B cell (primary cell): ENCODE results near the gene ST6GAL1. TPM values are rescaled to one million over a fixed set of nuclear protein-coding genes. Genes with fewer than 3 reads are reported as not detected.

ENCODE experiments used
- ATAC-seq: fragments of 200-7000 bp; cut with Tn5 transposase; one replicate; pipeline ENCODE4 v1.10.0; 2021; ENCODE audit warnings: low read depth, mild to moderate bottlenecking, moderate number of reproducible peaks, moderate library complexity
- CTCF ChIA-PET: fragments of 350-600 bp; sonication (Branson Sonifier 250); formaldehyde crosslinking; loops from one replicate; lab custom pipeline; 2021; ENCODE audit warnings: antibody characterized with exemption, inconsistent platforms; lab: Charles Lee
- POLR2A ChIA-PET: fragments of 350-600 bp; sonication (Branson Sonifier 250); formaldehyde crosslinking; loops from one replicate; lab custom pipeline; 2021; ENCODE audit warnings: antibody characterized with exemption; lab: Charles Lee
- DNase-seq: peaks from one replicate; pipeline ENCODE4 v3.0.0; 2013
- H2AFZ ChIP-seq: 2 replicates; pipeline ENCODE4 v1.6.1; 2012; ENCODE audit warnings: mild to moderate bottlenecking, low read depth, low read length; ENCODE audit not compliant: insufficient read depth, poor library complexity, severe bottlenecking
- H3K27ac ChIP-seq, 2 donors: 1 replicate in 1 of 2; 2 replicates in 1 of 2; pipeline ENCODE4 v1.5.1; 2012 to 2013; ENCODE audit warnings: low read length in 2 of 2, mild to moderate bottlenecking in 2 of 2, moderate library complexity in 1 of 2
- H3K27me3 ChIP-seq, 4 experiments: fragments of 200-600 bp in 1 of 4; sonication (generic) in 1 of 4; replicated peaks in 1 of 4; 1 replicate in 2 of 4; 2 replicates in 2 of 4; pipeline versions ENCODE4 v1.6.1 to v1.7.0; 2013 to 2016; ENCODE audit warnings: low read length in 3 of 4, mild to moderate bottlenecking in 2 of 4, mixed read lengths in 1 of 4, moderate library complexity in 1 of 4; ENCODE audit not compliant: insufficient read depth in 4 of 4, control insufficient read depth in 3 of 4; ENCODE audit errors: control extremely low read depth in 1 of 4
- H3K36me3 ChIP-seq, 2 experiments: replicated peaks in 1 of 2; 1 replicate in 1 of 2; 2 replicates in 1 of 2; pipeline versions ENCODE4 v1.6.1 to v1.7.1; 2013; ENCODE audit warnings: low read length in 1 of 2; ENCODE audit not compliant: insufficient read depth in 2 of 2, control insufficient read depth in 1 of 2; ENCODE audit errors: control extremely low read depth in 1 of 2, extremely low read depth in 1 of 2
- H3K4me1 ChIP-seq, 2 donors: fragments of 200-600 bp in 1 of 2; sonication (generic) in 1 of 2; 1 replicate in 1 of 2; 2 replicates in 1 of 2; pipeline versions ENCODE4 v1.5.1 to v1.6.1; 2013 to 2017; ENCODE audit warnings: low read length in 2 of 2; ENCODE audit not compliant: control insufficient read depth in 2 of 2, insufficient read depth in 2 of 2
- H3K4me2 ChIP-seq: replicated peaks from 2 replicates; pipeline ENCODE3; 2012; ENCODE audit warnings: mild to moderate bottlenecking, low read depth, low read length; ENCODE audit not compliant: poor library complexity, severe bottlenecking
- H3K4me3 ChIP-seq, 5 experiments: fragments of 200-600 bp in 1 of 5; sonication (generic) in 1 of 5; 1 replicate in 3 of 5; 2 replicates in 2 of 5; pipeline versions ENCODE4 v1.5.1 to v1.7.0; 2011 to 2016; ENCODE audit warnings: low read length in 4 of 5, mild to moderate bottlenecking in 4 of 5, low read depth in 2 of 5, control low read depth in 1 of 5, moderate library complexity in 1 of 5; ENCODE audit not compliant: insufficient read depth in 1 of 5; ENCODE audit errors: control extremely low read depth in 1 of 5, extremely low read depth in 1 of 5
- H3K79me2 ChIP-seq: fragments of 200-600 bp; sonication (generic); one replicate; pipeline ENCODE4 v1.6.0; 2016; ENCODE audit warnings: low read length; ENCODE audit not compliant: control insufficient read depth, insufficient read depth
- H3K9ac ChIP-seq: fragments of 200-600 bp; sonication (generic); 2 replicates; pipeline ENCODE4 v1.6.1; 2017; ENCODE audit warnings: mild to moderate bottlenecking, low read length, moderate library complexity
- H3K9me3 ChIP-seq, 3 donors: one replicate each; pipeline versions ENCODE4 v1.6.1 to v1.7.1; 2013; ENCODE audit warnings: low read length in 2 of 3; ENCODE audit not compliant: control insufficient read depth in 2 of 3, insufficient read depth in 1 of 3; ENCODE audit errors: control extremely low read depth in 1 of 3
- H4K20me1 ChIP-seq: 2 replicates; pipeline ENCODE4 v1.6.0; 2012; ENCODE audit warnings: mild to moderate bottlenecking, low read length; ENCODE audit not compliant: insufficient read depth, control insufficient read depth, poor library complexity, severe bottlenecking
- H3K27ac Mint-ChIP-seq: one replicate; pipeline ENCODE4 v1.8.0; 2021; ENCODE audit warnings: mixed read lengths
- H3K27me3 Mint-ChIP-seq: one replicate; pipeline ENCODE4 v1.8.0; 2021; ENCODE audit warnings: mixed read lengths
- H3K4me1 Mint-ChIP-seq: one replicate; pipeline ENCODE4 v1.8.0; 2021; ENCODE audit warnings: mixed read lengths
- H3K4me3 Mint-ChIP-seq: one replicate; pipeline ENCODE4 v1.8.0; 2021; ENCODE audit warnings: mixed read lengths
- H3K9me3 Mint-ChIP-seq: one replicate; pipeline ENCODE4 v1.8.0; 2022; ENCODE audit warnings: mixed read lengths; ENCODE audit not compliant: insufficient read depth
- EZH2 ChIP-seq: IDR thresholded peaks from 2 replicates; pipeline ENCODE4 v1.6.1; 2012; ENCODE audit warnings: borderline replicate concordance, low read depth, mild to moderate bottlenecking, moderate library complexity, low read length; ENCODE audit not compliant: insufficient read depth, poor library complexity, severe bottlenecking
- WGBS: methylation state at CpG from one replicate; pipeline ENCODE4 v1.1.5; 2013; ENCODE audit warnings: missing lambda C conversion rate; ENCODE audit not compliant: insufficient coverage; 5-methylcytosine and 5-hydroxymethylcytosine counted together
- intact Hi-C: fragments of 100-400 bp; cut with micrococcal nuclease; formaldehyde crosslinking; loops from one replicate; pipeline ENCODE4 v1.10.0; 2022
- polyA plus RNA-seq: library from polyadenylated mRNA; depleted of rRNA; stranded (reverse); fragments of >200 nt; gene quantifications from 2 replicates; pipeline ENCODE4 v1.2.3, GENCODE V29; 2012
- total RNA-seq, 2 donors: library from RNA; stranded (reverse); fragments of 120-200 nt in 1 of 2; gene quantifications; 1 replicate in 1 of 2; 2 replicates in 1 of 2; pipeline versions ENCODE4 v1.2.3 to v1.2.4, GENCODE V29; 2013 to 2022
- TF ChIP-seq, protein P1 (sequence below): fragments of 200-600 bp; IDR thresholded peaks from one replicate; pipeline ENCODE4 v1.8.0; 2022; ENCODE audit warnings: antibody characterized with exemption, mild to moderate bottlenecking

ST6GAL1 gene
- total and polyA plus RNA-seq, 2 donors (not counting 1 experiment from before 2014, with no cell fraction given): 174 to 563 TPM

DNA sequence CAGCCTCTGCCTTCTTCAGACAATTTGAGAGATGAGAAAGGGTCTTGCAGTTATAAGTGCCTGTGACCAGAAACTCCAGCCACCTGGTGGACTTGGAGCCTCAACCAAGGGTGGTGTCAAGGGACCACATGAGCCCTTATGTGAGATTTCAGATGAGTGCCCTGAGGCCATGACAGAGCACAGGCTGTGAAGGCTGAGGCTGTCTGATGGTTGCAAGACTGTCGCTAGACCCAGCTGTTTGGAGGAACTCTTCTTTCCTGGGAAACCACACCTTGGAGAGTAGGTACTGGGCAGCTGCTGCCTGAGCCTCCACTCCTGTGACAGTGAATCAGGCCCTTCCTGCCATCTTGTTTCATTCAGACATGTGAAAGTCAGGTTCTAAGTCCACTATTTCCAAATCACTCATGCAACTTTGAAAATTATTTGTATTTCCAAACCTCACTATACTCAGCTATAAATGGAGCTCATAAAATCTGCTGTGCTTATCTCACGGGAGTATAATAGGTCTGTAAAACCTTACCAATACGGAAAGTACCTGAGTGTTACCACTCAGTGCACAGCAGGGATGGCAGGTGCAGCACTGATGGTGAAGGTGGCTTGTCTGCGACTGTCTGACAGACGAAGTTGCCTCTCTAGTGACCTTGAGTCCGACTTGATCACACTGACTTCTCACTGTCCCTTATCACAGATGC is 109.5 kb downstream of the ST6GAL1 start:
- WGBS: 55% methylated on average over 3 of the region's 6 CpGs
- Histone ChIP-seq H3K4me2 (peak overlapping the region; percentile 67), H3K9ac (no peak overlapping the region), H3K79me2 (peaks cover 93% of the 10 kb centered on the region), H3K9me3 (peaks cover 0 to 3% (median 0%) of the 10 kb centered on the region in 3 donors), H4K20me1 (peaks cover 9% of the 10 kb centered on the region), H3K27me3 (no peaks in the 10 kb centered on the region), H3K27ac (peak overlapping the region; percentile 89 to 92), H3K4me3 (no peak overlapping the region), H3K4me1 (peaks cover 67 to 68% of the 10 kb centered on the region in 2 donors), H2AFZ (no peak overlapping the region), H3K36me3 (peaks cover 0 to 79% of the 10 kb centered on the region in 2 experiments)
- intact Hi-C loops: no loop called here
- no peak for ATAC-seq
- H3K4me1 Mint-ChIP-seq: peaks cover 83% of the 10 kb centered on the region
- H3K9me3 Mint-ChIP-seq: no peaks in the 10 kb centered on the region
- peak overlapping the region; percentile 55 for H3K4me3 Mint-ChIP-seq
- peak; percentile 57 for DNase-seq
- POLR2A ChIA-PET: interaction anchor here (0.6 to 1.4 kb wide), 3 partner anchors 10 to 73 kb away, joined by 3 to 4 read pairs (median 3); no protein-coding TSS in a partner anchor
- H3K27ac Mint-ChIP-seq: peak overlapping the region; percentile 90
- CTCF ChIA-PET: interaction anchor here (0.6 to 2.5 kb wide), 4 partner anchors 12 to 74 kb away, joined by 3 to 6 read pairs (median 4); no protein-coding TSS in a partner anchor
- H3K27me3 Mint-ChIP-seq: no peaks in the 10 kb centered on the region
- TF ChIP-seq, protein P1, sequence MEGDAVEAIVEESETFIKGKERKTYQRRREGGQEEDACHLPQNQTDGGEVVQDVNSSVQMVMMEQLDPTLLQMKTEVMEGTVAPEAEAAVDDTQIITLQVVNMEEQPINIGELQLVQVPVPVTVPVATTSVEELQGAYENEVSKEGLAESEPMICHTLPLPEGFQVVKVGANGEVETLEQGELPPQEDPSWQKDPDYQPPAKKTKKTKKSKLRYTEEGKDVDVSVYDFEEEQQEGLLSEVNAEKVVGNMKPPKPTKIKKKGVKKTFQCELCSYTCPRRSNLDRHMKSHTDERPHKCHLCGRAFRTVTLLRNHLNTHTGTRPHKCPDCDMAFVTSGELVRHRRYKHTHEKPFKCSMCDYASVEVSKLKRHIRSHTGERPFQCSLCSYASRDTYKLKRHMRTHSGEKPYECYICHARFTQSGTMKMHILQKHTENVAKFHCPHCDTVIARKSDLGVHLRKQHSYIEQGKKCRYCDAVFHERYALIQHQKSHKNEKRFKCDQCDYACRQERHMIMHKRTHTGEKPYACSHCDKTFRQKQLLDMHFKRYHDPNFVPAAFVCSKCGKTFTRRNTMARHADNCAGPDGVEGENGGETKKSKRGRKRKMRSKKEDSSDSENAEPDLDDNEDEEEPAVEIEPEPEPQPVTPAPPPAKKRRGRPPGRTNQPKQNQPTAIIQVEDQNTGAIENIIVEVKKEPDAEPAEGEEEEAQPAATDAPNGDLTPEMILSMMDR: no peak
- TF ChIP-seq EZH2: no peak
